H9 (cell line): Measurements from ENCODE around the gene SEZ6. TPM values are rescaled to one million over a fixed set of nuclear protein-coding genes. Genes with fewer than 3 reads are reported as not detected.

ENCODE experiments used
- DNase-seq: peaks from one replicate; pipeline ENCODE4 v3.0.0-alpha.2; 2017
- H2AFZ ChIP-seq: one replicate; pipeline ENCODE4 v1.6.1; 2013; ENCODE audit warnings: mild to moderate bottlenecking, low read length, control low read depth, moderate library complexity
- H2AK5ac ChIP-seq: 2 replicates; pipeline ENCODE4 v1.6.1; 2013; ENCODE audit warnings: low read length, control low read depth, mixed read lengths; ENCODE audit not compliant: insufficient read length
- H2BK120ac ChIP-seq: one replicate; pipeline ENCODE4 v1.6.1; 2013; ENCODE audit warnings: low read depth, mild to moderate bottlenecking, low read length, control low read depth, inconsistent platforms; ENCODE audit not compliant: poor library complexity, severe bottlenecking
- H2BK12ac ChIP-seq: 2 replicates; pipeline ENCODE4 v1.6.1; 2013; ENCODE audit warnings: low read length, control low read depth, mixed read lengths, low read depth; ENCODE audit not compliant: insufficient read length
- H2BK15ac ChIP-seq: 2 replicates; pipeline ENCODE4 v1.6.1; 2013; ENCODE audit warnings: low read depth, low read length, control low read depth
- H2BK20ac ChIP-seq: one replicate; pipeline ENCODE4 v1.6.1; 2013; ENCODE audit warnings: low read depth, mild to moderate bottlenecking, low read length, control low read depth, inconsistent platforms; ENCODE audit not compliant: poor library complexity, severe bottlenecking
- H2BK5ac ChIP-seq: 2 replicates; pipeline ENCODE4 v1.6.1; 2013; ENCODE audit warnings: low read length, control low read depth, mixed read lengths; ENCODE audit not compliant: insufficient read length
- H3K14ac ChIP-seq: 2 replicates; pipeline ENCODE4 v1.6.1; 2013; ENCODE audit warnings: low read length, control low read depth; ENCODE audit not compliant: insufficient read depth
- H3K18ac ChIP-seq: 2 replicates; pipeline ENCODE4 v1.6.1; 2013; ENCODE audit warnings: low read depth, mild to moderate bottlenecking, mixed read lengths, low read length, control low read depth; ENCODE audit not compliant: insufficient read length
- H3K23ac ChIP-seq: 2 replicates; pipeline ENCODE4 v1.6.1; 2013; ENCODE audit warnings: low read length, control low read depth, mixed read lengths, low read depth; ENCODE audit not compliant: insufficient read length
- H3K23me2 ChIP-seq: 2 replicates; pipeline ENCODE4 v1.6.1; 2013; ENCODE audit warnings: low read depth, mild to moderate bottlenecking, mixed read lengths, low read length, control low read depth; ENCODE audit not compliant: insufficient read length, poor library complexity, severe bottlenecking
- H3K27ac ChIP-seq: 2 replicates; pipeline ENCODE4 v1.5.1; 2013; ENCODE audit warnings: low read length, control low read depth, mixed read lengths, low read depth; ENCODE audit not compliant: insufficient read length
- H3K27me3 ChIP-seq: 2 replicates; pipeline ENCODE4 v1.6.1; 2013; ENCODE audit warnings: low read length, control low read depth, inconsistent platforms; ENCODE audit not compliant: insufficient read depth
- H3K4ac ChIP-seq: 2 replicates; pipeline ENCODE4 v1.6.1; 2013; ENCODE audit warnings: low read depth, mild to moderate bottlenecking, control low read depth, inconsistent platforms, low read length, moderate library complexity
- H3K4me1 ChIP-seq: 2 replicates; pipeline ENCODE4 v1.6.1; 2013; ENCODE audit warnings: low read length, control low read depth, inconsistent platforms; ENCODE audit not compliant: insufficient read depth
- H3K4me2 ChIP-seq: 2 replicates; pipeline ENCODE4 v1.6.1; 2013; ENCODE audit warnings: low read length, control low read depth, mixed read lengths; ENCODE audit not compliant: insufficient read length, insufficient read depth
- H3K56ac ChIP-seq: 2 replicates; pipeline ENCODE4 v1.6.1; 2013; ENCODE audit warnings: low read depth, mild to moderate bottlenecking, mixed read lengths, low read length, control low read depth; ENCODE audit not compliant: insufficient read length
- H3K79me1 ChIP-seq: 2 replicates; pipeline ENCODE4 v1.6.1; 2013; ENCODE audit warnings: low read depth, mild to moderate bottlenecking, moderate library complexity, low read length, control low read depth, inconsistent platforms; ENCODE audit not compliant: insufficient read depth, poor library complexity, severe bottlenecking
- H3K79me2 ChIP-seq: 2 replicates; pipeline ENCODE4 v1.6.1; 2013; ENCODE audit warnings: low read length, control low read depth, inconsistent platforms; ENCODE audit not compliant: insufficient read depth
- H3K9ac ChIP-seq: 2 replicates; pipeline ENCODE4 v1.6.1; 2013; ENCODE audit warnings: low read length, control low read depth, mixed read lengths; ENCODE audit not compliant: insufficient read length; ENCODE audit errors: extremely low read depth
- H3K9me3 ChIP-seq: one replicate; pipeline ENCODE4 v1.6.1; 2013; ENCODE audit warnings: low read depth, low read length, inconsistent platforms; ENCODE audit not compliant: control insufficient read depth
- H3T11ph ChIP-seq: one replicate; pipeline ENCODE4 v1.6.1; 2013; ENCODE audit warnings: mild to moderate bottlenecking, low read length, control low read depth, inconsistent platforms
- H4K20me1 ChIP-seq: one replicate; pipeline ENCODE4 v1.6.1; 2013; ENCODE audit not compliant: control insufficient read depth, insufficient read length, insufficient read depth
- H4K5ac ChIP-seq: 2 replicates; pipeline ENCODE4 v1.6.1; 2013; ENCODE audit warnings: low read depth, mild to moderate bottlenecking, mixed read lengths, low read length, control low read depth; ENCODE audit not compliant: insufficient read length
- H4K8ac ChIP-seq: replicated peaks from 2 replicates; pipeline ENCODE4 v1.6.1; 2013; ENCODE audit warnings: low read length, control low read depth, mixed read lengths, low read depth; ENCODE audit not compliant: insufficient read length
- H4K91ac ChIP-seq: 2 replicates; pipeline ENCODE4 v1.6.1; 2013; ENCODE audit warnings: low read depth, mild to moderate bottlenecking, moderate library complexity, mixed read lengths, low read length, control low read depth; ENCODE audit not compliant: insufficient read length
- H3K27ac Mint-ChIP-seq, 3 experiments: 2 replicates in 2 of 3; 3 replicates in 1 of 3; pipeline ENCODE4 v1.8.0; 2020 to 2021; ENCODE audit warnings: mixed read lengths in 3 of 3, mild to moderate bottlenecking in 1 of 3, moderate library complexity in 1 of 3
- H3K27me3 Mint-ChIP-seq: 2 replicates; pipeline ENCODE4 v1.8.0; 2021; ENCODE audit warnings: low read depth, mild to moderate bottlenecking, moderate library complexity, mixed read lengths
- H3K36me3 Mint-ChIP-seq, 3 experiments: 2 replicates in 2 of 3; 3 replicates in 1 of 3; pipeline ENCODE4 v1.8.0; 2020 to 2021; ENCODE audit warnings: low read depth in 3 of 3, mixed read lengths in 3 of 3; ENCODE audit not compliant: insufficient read depth in 1 of 3
- H3K4me1 Mint-ChIP-seq, 2 experiments: 2 replicates each; pipeline ENCODE4 v1.8.0; 2020; ENCODE audit warnings: mixed read lengths in 2 of 2
- H3K4me3 Mint-ChIP-seq, 2 experiments: 2 replicates in 1 of 2; 3 replicates in 1 of 2; pipeline ENCODE4 v1.8.0; 2020 to 2021; ENCODE audit warnings: mild to moderate bottlenecking in 2 of 2, mixed read lengths in 2 of 2, moderate library complexity in 1 of 2
- H3K9me3 Mint-ChIP-seq, 2 experiments: 2 replicates in 1 of 2; 3 replicates in 1 of 2; pipeline ENCODE4 v1.8.0; 2020; ENCODE audit warnings: mild to moderate bottlenecking in 2 of 2, mixed read lengths in 2 of 2, moderate library complexity in 1 of 2
- WGBS: extraction: QIAGEN DNeasy Blood & Tissue Kit; methylation state at CpG from one replicate; pipeline ENCODE4 v1.1.7; 2013; ENCODE audit warnings: missing lambda C conversion rate, low lambda C conversion rate, mixed read lengths; ENCODE audit not compliant: insufficient read length; ENCODE audit errors: extremely low coverage; 5-methylcytosine and 5-hydroxymethylcytosine counted together
- total RNA-seq: library from RNA; stranded (reverse); gene quantifications from 2 replicates; pipeline ENCODE4 v1.2.1, GENCODE V29; 2021
- TF ChIP-seq, protein P1 (sequence below): fragments of 200-600 bp; sonication (generic); conservative IDR thresholded peaks from 3 replicates; pipeline ENCODE4 v1.8.0; 2021; ENCODE audit warnings: antibody characterized with exemption, mild to moderate bottlenecking

SEZ6 gene
- total RNA-seq, 1 experiment from 2014 or later, result 1.8 TPM

DNA sequence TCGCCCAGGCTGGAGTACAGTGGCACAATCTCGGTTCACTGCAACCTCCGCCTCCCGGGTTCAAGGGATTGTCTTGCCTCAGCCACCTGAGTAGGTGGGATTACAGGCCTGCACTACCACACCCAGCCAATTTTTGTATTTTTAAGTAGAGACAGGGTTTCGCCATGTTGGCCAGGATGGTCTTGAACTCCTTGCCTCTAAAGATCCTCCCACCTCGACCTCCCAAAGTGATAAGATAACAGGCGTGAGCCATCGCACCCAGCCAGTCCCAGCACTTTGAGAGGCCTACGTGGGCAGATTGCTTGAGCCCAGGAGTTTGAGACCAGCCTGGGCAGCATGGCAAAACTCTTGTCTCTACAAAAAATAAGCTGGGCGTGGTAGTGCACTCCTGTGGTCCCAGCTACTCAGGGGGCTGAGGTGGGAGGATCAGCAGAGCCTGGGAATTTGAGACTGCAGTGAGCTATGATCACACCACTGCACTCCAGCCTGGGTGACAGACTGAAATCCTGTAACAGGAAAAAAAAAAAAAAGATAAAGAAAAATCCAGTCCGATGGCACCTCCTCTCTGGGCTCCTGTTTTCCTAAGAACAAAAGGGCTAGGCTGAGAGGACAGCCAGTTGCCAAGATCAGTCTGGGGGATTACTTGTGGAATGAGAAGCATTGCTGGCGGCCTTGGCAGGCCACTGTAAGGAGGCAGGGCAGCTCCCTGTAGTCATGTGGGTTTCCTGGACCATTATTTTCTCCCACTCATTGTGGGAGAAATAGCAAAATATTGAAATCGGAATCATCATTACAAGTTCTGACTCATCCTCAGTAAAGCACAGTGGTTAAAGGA lies 34.1 kb upstream of the SEZ6 start:
- H3K23me2 ChIP-seq, result peaks cover 6% of the 10 kb centered on the region
- H3K9me3 ChIP-seq, result no peaks in the 10 kb centered on the region
- no peak overlapping the region for H3K23ac ChIP-seq
- H4K20me1 ChIP-seq, result no peaks in the 10 kb centered on the region
- no CpG with 5 or more reads among the region's 13 CpGs for WGBS
- no peaks in the 10 kb centered on the region; the same call in 1 of the 2 replicates for H3K79me2 ChIP-seq
- TF ChIP-seq, protein P1, sequence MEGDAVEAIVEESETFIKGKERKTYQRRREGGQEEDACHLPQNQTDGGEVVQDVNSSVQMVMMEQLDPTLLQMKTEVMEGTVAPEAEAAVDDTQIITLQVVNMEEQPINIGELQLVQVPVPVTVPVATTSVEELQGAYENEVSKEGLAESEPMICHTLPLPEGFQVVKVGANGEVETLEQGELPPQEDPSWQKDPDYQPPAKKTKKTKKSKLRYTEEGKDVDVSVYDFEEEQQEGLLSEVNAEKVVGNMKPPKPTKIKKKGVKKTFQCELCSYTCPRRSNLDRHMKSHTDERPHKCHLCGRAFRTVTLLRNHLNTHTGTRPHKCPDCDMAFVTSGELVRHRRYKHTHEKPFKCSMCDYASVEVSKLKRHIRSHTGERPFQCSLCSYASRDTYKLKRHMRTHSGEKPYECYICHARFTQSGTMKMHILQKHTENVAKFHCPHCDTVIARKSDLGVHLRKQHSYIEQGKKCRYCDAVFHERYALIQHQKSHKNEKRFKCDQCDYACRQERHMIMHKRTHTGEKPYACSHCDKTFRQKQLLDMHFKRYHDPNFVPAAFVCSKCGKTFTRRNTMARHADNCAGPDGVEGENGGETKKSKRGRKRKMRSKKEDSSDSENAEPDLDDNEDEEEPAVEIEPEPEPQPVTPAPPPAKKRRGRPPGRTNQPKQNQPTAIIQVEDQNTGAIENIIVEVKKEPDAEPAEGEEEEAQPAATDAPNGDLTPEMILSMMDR, result no peak
- no peak overlapping the region for H3K4me3 Mint-ChIP-seq
- no peak overlapping the region for H4K5ac ChIP-seq
- peaks cover 16% of the 10 kb centered on the region for H3K4me1 ChIP-seq
- no peak overlapping the region for H3T11ph ChIP-seq
- H3K56ac ChIP-seq, result no peak overlapping the region
- H4K91ac ChIP-seq, result no peak overlapping the region
- no peaks in the 10 kb centered on the region for H3K27me3 ChIP-seq
- H2BK120ac ChIP-seq, result no peak overlapping the region
- H3K27ac ChIP-seq, result no peak overlapping the region
- no peak overlapping the region for H3K18ac ChIP-seq
- DNase-seq, result no peak
- peaks cover 4 to 10% (median 10%) of the 10 kb centered on the region in 3 experiments; a peak in 6 of 7 replicates for H3K36me3 Mint-ChIP-seq
- H4K8ac ChIP-seq, result no peak overlapping the region
- H3K79me1 ChIP-seq, result no peaks in the 10 kb centered on the region
- no peak overlapping the region for H2BK5ac ChIP-seq
- no peak overlapping the region for H2BK20ac ChIP-seq
- no peak overlapping the region for H3K4ac ChIP-seq
- peaks cover 5 to 6% of the 10 kb centered on the region in 2 experiments for H3K9me3 Mint-ChIP-seq
- H3K4me1 Mint-ChIP-seq, result peaks cover 43 to 47% of the 10 kb centered on the region in 2 experiments
- no peak overlapping the region for H2AFZ ChIP-seq
- H3K27me3 Mint-ChIP-seq, result peaks cover 3% of the 10 kb centered on the region
- no peak overlapping the region for H3K14ac ChIP-seq
- H3K27ac Mint-ChIP-seq, result peak overlapping the region; percentile 59 to 87 (median 66); a peak in 5 of 7 replicates
- no peak overlapping the region for H3K4me2 ChIP-seq
- no peak overlapping the region for H2BK15ac ChIP-seq
- no peak overlapping the region for H2BK12ac ChIP-seq
- no peak overlapping the region for H2AK5ac ChIP-seq
- H3K9ac ChIP-seq, result no peak overlapping the region
